AG04449 (cell line): ENCODE data around the gene CGN.

ENCODE experiments used
- CTCF ChIA-PET: fragments of 350-600 bp; formaldehyde crosslinking; extraction: SDS; loops from one replicate; lab custom pipeline; 2021; ENCODE audit warnings: antibody characterized with exemption; lab: Yijun Ruan, JAX
- POLR2A ChIA-PET: fragments of 400-600, 350-600 bp; formaldehyde crosslinking; extraction: SDS; loops from one replicate; lab custom pipeline; 2020; ENCODE audit warnings: antibody characterized with exemption, inconsistent platforms; lab: Yijun Ruan, JAX
- DNase-seq: peaks from one replicate; pipeline ENCODE4 v3.0.0-alpha.2; 2010; ENCODE audit warnings: low read depth, low spot score
- H3K4me3 ChIP-seq: 2 replicates; pipeline ENCODE4 v1.5.1; 2011; ENCODE audit warnings: low read depth, mild to moderate bottlenecking, control low read depth, low read length
- TF ChIP-seq, protein P1 (sequence below): IDR thresholded peaks from one replicate; pipeline ENCODE4 v1.5.1; 2011; ENCODE audit warnings: mild to moderate bottlenecking, moderate library complexity, low read length, control low read depth, inconsistent platforms; ENCODE audit not compliant: insufficient read depth; ENCODE audit errors: missing control alignments

Gene CGN

DNA sequence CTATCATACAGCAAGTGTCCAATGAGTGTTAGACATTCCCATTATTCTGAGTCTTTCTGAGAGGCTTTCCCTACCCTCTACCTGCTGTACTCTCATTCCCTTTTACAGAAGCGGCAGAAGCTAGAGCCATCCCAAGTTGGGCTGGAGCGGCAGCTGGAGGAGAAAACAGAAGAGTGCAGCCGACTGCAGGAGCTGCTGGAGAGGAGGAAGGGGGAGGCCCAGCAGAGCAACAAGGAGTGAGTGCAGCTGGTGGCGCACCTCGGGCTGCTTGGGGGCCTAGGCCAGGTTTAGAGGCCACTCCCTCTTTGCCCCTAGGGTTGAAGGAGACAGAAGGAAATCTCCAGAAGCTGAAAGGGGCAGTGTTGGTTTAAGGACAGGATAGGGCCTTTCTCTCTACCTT, 12.1 kb downstream of the CGN start:
- DNase-seq: no peak
- CTCF ChIA-PET: interaction anchor here (12.7 kb wide), 1 partner anchor 10 kb away, joined by 112 read pairs; no protein-coding TSS in a partner anchor
- POLR2A ChIA-PET: interaction anchor here (1.2 kb wide), 1 partner anchor 16 kb away, joined by 4 read pairs; the partner anchor contains the start of gene TUFT1
- TF ChIP-seq, protein P1, sequence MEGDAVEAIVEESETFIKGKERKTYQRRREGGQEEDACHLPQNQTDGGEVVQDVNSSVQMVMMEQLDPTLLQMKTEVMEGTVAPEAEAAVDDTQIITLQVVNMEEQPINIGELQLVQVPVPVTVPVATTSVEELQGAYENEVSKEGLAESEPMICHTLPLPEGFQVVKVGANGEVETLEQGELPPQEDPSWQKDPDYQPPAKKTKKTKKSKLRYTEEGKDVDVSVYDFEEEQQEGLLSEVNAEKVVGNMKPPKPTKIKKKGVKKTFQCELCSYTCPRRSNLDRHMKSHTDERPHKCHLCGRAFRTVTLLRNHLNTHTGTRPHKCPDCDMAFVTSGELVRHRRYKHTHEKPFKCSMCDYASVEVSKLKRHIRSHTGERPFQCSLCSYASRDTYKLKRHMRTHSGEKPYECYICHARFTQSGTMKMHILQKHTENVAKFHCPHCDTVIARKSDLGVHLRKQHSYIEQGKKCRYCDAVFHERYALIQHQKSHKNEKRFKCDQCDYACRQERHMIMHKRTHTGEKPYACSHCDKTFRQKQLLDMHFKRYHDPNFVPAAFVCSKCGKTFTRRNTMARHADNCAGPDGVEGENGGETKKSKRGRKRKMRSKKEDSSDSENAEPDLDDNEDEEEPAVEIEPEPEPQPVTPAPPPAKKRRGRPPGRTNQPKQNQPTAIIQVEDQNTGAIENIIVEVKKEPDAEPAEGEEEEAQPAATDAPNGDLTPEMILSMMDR: no peak
- no peak overlapping the region for H3K4me3 ChIP-seq

DNA sequence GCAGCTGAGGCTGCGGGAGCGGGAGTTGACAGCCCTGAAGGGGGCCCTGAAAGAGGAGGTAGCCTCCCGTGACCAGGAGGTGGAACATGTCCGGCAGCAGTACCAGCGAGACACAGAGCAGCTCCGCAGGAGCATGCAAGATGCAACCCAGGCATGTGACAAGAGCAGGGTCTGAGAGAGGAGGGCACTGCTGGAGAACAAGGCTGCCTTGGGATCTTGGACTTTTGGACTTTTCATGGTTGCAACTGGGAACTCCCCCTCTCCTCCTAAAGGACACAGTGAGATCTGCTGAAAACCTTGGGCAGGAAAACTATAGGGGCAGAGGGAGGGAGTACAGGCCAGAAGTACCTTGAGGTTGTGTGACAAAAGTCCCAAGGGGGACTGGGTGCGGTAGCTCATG, 13.5 kb downstream of the CGN start:
- CTCF ChIA-PET: interaction anchor here (12.7 kb wide), 1 partner anchor 9 kb away, joined by 112 read pairs; no protein-coding TSS in a partner anchor
- DNase-seq: no peak
- no peak overlapping the region for H3K4me3 ChIP-seq
- TF ChIP-seq, protein P1: no peak
- POLR2A ChIA-PET: no interaction called here

DNA sequence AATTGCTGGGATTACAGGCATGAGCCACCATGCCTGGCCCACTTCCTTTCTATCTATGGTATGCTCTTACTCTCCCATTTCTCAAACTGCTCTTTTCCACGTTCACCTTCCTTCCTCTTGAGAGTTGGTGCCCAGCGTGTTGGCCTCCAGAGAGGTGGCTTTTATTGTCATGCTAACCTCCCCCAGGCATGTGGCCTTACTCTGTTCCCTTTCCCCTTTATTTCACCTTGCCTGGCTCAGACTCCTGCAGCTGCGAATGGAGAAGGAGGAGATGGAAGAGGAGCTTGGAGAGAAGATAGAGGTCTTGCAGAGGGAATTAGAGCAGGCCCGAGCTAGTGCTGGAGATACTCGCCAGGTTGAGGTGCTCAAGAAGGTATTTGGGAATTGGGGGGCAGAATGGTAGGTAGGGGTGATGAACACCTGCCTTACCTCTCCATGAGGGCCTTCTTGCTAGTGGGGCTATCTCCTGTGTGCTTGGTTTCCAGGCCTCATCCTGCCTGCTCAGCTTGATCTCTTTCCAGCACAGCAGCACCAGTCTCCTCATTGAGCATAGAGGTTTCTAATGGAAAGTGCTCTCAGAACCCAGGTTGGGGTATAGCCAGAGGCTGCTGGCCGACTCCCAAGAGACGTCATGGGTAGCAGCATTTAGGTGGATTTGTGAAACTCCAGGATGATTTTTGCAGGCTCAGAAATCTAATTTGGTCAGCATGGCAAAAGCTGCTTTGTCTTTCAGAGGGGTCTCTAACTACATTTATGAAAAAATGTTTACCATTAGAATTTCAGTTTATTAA, 15.7 kb downstream of the CGN start:
- ChIA-PET POLR2A (interaction anchor here (1.4 kb wide), 1 partner anchor 13 kb away, joined by 4 read pairs; the partner anchor contains the start of gene TUFT1), CTCF (interaction anchor here (1.0 to 1.3 kb wide), 2 partner anchors 9 to 16 kb away, joined by 3 to 4 read pairs; partner anchors contain the start of gene CGN)
- TF ChIP-seq, protein P1: no peak
- H3K4me3 ChIP-seq: no peak overlapping the region
- DNase-seq: no peak

DNA sequence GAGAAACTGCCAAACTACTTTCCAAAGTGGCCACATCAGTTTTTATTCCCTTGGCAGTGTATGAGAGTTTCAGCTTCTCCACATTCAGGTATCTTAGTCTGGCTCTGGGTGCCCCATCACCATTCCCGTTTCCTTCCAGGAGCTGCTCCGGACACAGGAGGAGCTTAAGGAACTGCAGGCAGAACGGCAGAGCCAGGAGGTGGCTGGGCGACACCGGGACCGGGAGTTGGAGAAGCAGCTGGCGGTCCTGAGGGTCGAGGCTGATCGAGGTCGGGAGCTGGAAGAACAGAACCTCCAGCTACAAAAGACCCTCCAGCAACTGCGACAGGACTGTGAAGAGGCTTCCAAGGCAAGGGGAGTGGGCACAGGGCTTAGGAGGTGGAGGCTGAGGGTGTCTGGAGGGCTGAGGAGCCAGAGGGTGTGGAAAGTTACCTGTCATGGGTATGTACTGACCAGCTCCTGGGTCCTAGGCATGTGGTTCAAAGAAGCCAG, 18.1 kb downstream of the CGN start:
- no peak overlapping the region for H3K4me3 ChIP-seq
- ChIA-PET POLR2A (interaction anchor here (0.6 kb wide), 1 partner anchor 1358 kb away, joined by 6 read pairs; no protein-coding TSS in a partner anchor), CTCF (interaction anchor here (1.7 to 9.4 kb wide), 2 partner anchors 10 to 64 kb away, joined by 6 to 112 read pairs; no protein-coding TSS in a partner anchor)
- DNase-seq: no peak
- TF ChIP-seq, protein P1: no peak

DNA sequence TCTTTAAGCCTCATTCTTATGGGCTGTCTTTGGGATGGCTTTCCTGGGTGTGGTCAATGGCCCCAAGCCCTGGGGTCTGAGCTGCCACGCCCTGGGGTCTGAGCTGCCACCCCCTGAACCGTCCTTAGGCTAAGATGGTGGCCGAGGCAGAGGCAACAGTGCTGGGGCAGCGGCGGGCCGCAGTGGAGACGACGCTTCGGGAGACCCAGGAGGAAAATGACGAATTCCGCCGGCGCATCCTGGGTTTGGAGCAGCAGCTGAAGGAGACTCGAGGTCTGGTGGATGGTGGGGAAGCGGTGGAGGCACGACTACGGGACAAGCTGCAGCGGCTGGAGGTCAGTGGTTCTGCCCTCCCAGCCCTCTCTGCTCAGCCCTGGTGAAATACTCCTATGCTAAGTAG, 18.6 kb downstream of the CGN start:
- ChIA-PET CTCF (interaction anchor here (1.7 to 9.4 kb wide), 2 partner anchors 11 to 64 kb away, joined by 6 to 112 read pairs; no protein-coding TSS in a partner anchor), POLR2A (interaction anchor here (0.6 kb wide), 1 partner anchor 1358 kb away, joined by 6 read pairs; no protein-coding TSS in a partner anchor)
- TF ChIP-seq, protein P1: no peak

DNA sequence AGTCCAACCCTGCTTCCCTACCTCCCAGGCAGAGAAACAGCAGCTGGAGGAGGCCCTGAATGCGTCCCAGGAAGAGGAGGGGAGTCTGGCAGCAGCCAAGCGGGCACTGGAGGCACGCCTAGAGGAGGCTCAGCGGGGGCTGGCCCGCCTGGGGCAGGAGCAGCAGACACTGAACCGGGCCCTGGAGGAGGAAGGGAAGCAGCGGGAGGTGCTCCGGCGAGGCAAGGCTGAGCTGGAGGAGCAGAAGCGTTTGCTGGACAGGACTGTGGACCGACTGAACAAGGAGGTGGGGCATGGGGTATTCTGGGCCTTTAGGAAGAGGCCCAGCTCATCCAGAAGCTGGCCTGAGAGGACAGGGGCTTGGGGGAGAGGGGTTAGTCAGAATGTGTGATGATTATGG, 19.3 kb downstream of the CGN start:
- ChIA-PET POLR2A (no interaction called here), CTCF (interaction anchor here (1.7 to 9.4 kb wide), 2 partner anchors 11 to 63 kb away, joined by 6 to 112 read pairs; no protein-coding TSS in a partner anchor)
- H3K4me3 ChIP-seq: no peak overlapping the region
- TF ChIP-seq, protein P1: no peak
- no peak for DNase-seq

More for the DNA sequence above, 18.6 kb downstream of the CGN start:
- DNase-seq: no peak
- H3K4me3 ChIP-seq: no peak overlapping the region
